ENCODE results near the gene SSBP3.

- TF ChIP-seq TAF1 (IDR thresholded peaks at IDR 0.05; ENCODE audit: low read depth, low read length) = no peak
- no peak for TF ChIP-seq POLR2A (IDR thresholded peaks at IDR 0.05; ENCODE audit: low read depth, low read length)
Observed at GRCh38 chr1:54249819-54250435, 156.3 kb downstream of the SSBP3 start.
